NCI-H446 (cell line): Measurements from ENCODE around the gene C11orf54.
A peak's percentile ranks its signal among the peaks of the same experiment; 100 is the strongest.
"Not testable (repeated sequence)": the region's sequence is repeated elsewhere in the genome, so short reads cannot be mapped to it uniquely, and the experiment has no call there.

ENCODE experiments used
- DNase-seq, 2 experiments: peaks; one replicate each; lab custom pipeline; 2025; lab: John Stamatoyannopoulos, UW

C11orf54 gene

GRCh38 chr11:93734427-93735222, 6.8 kb upstream of the C11orf54 start:
- no peak for DNase-seq

GRCh38 chr11:93735627-93736026, 5.8 kb upstream of the C11orf54 start:
- DNase-seq: no peak

GRCh38 chr11:93736129-93736528, 5.3 kb upstream of the C11orf54 start:
- DNase-seq: no peak

- no peak for DNase-seq
Observed at GRCh38 chr11:93737904-93738612, 3.4 kb upstream of the C11orf54 start.

- no peak for DNase-seq
Observed at GRCh38 chr11:93738647-93739081, 2.8 kb upstream of the C11orf54 start.

- no peak for DNase-seq
Observed at GRCh38 chr11:93740031-93740729, 1.3 kb upstream of the C11orf54 start.

GRCh38 chr11:93740730-93741093, 760 bp upstream of the C11orf54 start:
- peak; percentile 53 to 73 for DNase-seq

GRCh38 chr11:93741882-93742226, 382 bp downstream of the C11orf54 start:
- no peak for DNase-seq

GRCh38 chr11:93743291-93743690, 1.8 kb downstream of the C11orf54 start:
- no peak for DNase-seq

GRCh38 chr11:93744669-93745004, 3.2 kb downstream of the C11orf54 start:
- no peak for DNase-seq

GRCh38 chr11:93745005-93745755, 3.7 kb downstream of the C11orf54 start:
- not testable (repeated sequence) for DNase-seq

GRCh38 chr11:93746101-93746500, 4.6 kb downstream of the C11orf54 start:
- no peak for DNase-seq

- no peak for DNase-seq
Observed at GRCh38 chr11:93747122-93747521, 5.7 kb downstream of the C11orf54 start.

GRCh38 chr11:93751001-93751400, 9.5 kb downstream of the C11orf54 start:
- no peak for DNase-seq

GRCh38 chr11:93753241-93753640, 11.8 kb downstream of the C11orf54 start:
- no peak for DNase-seq

GRCh38 chr11:93756748-93757147, 15.3 kb downstream of the C11orf54 start:
- DNase-seq: no peak

GRCh38 chr11:93757301-93757700, 15.8 kb downstream of the C11orf54 start:
- no peak for DNase-seq

GRCh38 chr11:93757924-93758865, 16.7 kb downstream of the C11orf54 start:
- DNase-seq: no peak

- DNase-seq: not testable (repeated sequence)
Observed at GRCh38 chr11:93759123-93759522, 17.7 kb downstream of the C11orf54 start.

GRCh38 chr11:93761910-93762309, 20.4 kb downstream of the C11orf54 start:
- DNase-seq: no peak

GRCh38 chr11:93765551-93765950, 24.1 kb downstream of the C11orf54 start:
- DNase-seq: no peak
